KOPT-K1 (cell line): ENCODE results near the gene PTMS.

Experiments
- H3K27ac ChIP-seq: fragments of 200-600 bp; sonication (generic); 2 replicates; pipeline ENCODE4 v1.5.1; 2016; ENCODE audit warnings: antibody characterized with exemption, mild to moderate bottlenecking, low read depth, low read length; ENCODE audit not compliant: poor library complexity, severe bottlenecking
- H3K36me3 ChIP-seq: fragments of 200-600 bp; sonication (generic); 2 replicates; pipeline ENCODE4 v1.5.1; 2017; ENCODE audit warnings: antibody characterized with exemption, mild to moderate bottlenecking, low read length, moderate library complexity; ENCODE audit not compliant: insufficient read depth
- H3K9me3 ChIP-seq: fragments of 200-600 bp; sonication (generic); 2 replicates; pipeline ENCODE4 v1.5.1; 2017; ENCODE audit warnings: antibody characterized with exemption, low read length, mild to moderate bottlenecking; ENCODE audit not compliant: insufficient read depth, poor library complexity, severe bottlenecking

PTMS gene

GRCh38 chr12:6786416-6787094 is 20.4 kb downstream of the PTMS start:
- Histone ChIP-seq H3K27ac (peak overlapping the region; percentile 62), H3K9me3 (no peaks in the 10 kb centered on the region), H3K36me3 (no peaks in the 10 kb centered on the region)

DNA sequence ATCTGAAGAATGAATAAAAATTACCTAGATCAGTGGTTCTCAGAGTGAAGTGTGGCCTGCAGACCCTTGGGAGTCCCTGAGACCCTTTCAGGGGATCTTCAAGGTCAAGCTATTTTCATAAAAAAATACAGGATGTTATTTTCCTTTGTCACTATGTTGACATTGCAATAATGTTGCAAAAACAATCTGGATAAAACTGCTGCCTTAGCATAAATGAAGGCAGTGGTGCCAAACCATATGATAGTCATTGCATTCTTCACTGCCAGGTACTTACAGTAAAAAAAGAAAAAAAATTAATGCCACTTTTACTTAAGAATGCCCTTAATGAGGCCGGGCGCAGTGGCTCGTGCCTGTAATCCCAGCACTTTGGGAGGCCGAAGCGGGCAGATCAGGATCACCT is 21.1 kb downstream of the PTMS start:
- Histone ChIP-seq H3K9me3 (no peaks in the 10 kb centered on the region), H3K36me3 (no peaks in the 10 kb centered on the region), H3K27ac (peak overlapping the region; percentile 62)

DNA sequence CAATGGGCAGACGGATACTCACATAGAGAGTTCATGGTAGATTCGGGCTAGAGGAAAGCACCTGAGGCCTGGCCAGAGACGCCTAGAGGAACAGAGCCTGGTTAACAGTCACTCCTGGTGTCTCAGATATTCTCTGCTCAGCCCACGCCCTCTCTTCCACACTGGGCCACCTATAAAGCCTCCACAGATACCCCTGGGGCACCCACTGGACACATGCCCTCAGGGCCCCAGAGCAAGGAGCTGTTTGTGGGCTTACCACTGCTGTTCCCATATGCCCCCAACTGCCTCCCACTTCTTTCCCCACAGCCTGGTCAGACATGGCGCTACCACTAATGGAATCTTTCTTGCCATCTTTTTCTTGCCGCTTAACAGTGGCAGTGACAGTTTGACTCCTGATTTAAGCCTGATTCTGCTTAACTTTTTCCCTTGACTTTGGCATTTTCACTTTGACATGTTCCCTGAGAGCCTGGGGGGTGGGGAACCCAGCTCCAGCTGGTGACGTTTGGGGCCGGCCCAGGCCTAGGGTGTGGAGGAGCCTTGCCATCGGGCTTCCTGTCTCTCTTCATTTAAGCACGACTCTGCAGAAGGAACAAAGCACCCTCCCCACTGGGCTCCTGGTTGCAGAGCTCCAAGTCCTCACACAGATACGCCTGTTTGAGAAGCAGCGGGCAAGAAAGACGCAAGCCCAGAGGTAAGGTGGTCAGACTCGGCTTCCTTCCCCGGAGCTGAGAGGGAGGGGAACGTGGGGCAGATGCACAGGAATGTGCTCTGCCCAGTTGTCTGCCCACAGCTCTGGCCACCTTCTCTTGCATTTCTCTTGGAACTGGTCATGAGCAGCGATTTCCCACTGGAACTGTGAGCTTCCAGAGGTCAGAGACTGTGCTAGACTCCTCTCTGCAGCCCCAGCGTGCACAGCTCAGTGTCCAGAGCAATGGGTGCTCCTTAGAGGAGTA is 23.1 kb downstream of the PTMS start, which contains the start of gene CD4:
Gene CD4 (plus strand): TSS at position 557 of the 953 bp plus-strand sequence. CDS start 10,611 bp downstream, outside the sequence.
- Histone ChIP-seq H3K36me3 (no peaks in the 10 kb centered on the region), H3K27ac (peak within 1 kb of the TSS; percentile 41), H3K9me3 (no peaks in the 10 kb centered on the region)

GRCh38 chr12:6790496-6791150 is 24.5 kb downstream of the PTMS start:
- Histone ChIP-seq H3K36me3 (no peaks in the 10 kb centered on the region), H3K9me3 (no peaks in the 10 kb centered on the region), H3K27ac (no peak overlapping the region)

GRCh38 chr12:6791931-6792520 is 25.9 kb downstream of the PTMS start:
- H3K27ac ChIP-seq = no peak overlapping the region
- no peaks in the 10 kb centered on the region for H3K9me3 ChIP-seq
- no peaks in the 10 kb centered on the region for H3K36me3 ChIP-seq

DNA sequence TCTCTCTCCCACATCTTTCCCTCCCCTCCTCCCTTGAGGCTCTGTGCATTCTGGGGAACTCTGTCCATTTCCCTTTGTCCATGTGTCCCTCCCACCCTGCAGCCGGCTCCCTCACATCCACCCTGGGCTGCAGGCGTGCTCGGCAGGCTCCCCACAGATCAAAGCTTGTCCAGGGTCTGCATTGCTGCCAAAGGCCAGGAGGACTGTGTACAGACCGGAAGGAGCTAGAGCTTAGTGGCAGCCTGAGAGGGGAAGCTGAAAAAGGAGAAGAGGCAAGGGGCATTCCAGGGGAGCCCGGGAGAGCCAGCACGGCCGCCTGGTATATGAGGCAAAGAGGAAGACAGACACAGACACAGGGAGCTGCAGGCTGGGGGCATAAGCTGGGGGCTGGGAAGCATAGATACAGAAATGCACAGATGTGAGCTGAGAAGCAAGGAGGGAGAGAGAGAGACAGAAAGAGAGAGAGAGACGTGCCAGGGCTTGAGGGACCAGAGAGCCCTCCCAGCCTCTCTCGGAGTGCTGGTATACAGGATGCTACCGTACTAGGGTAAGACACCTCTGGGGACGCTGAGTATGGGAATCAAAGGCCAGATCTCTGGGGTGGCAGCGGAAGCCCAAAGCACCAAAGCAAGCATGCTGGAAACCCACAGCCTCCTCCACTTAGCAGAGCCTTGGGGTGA is 26.5 kb downstream of the PTMS start:
- Histone ChIP-seq H3K36me3 (no peaks in the 10 kb centered on the region), H3K9me3 (no peaks in the 10 kb centered on the region), H3K27ac (no peak overlapping the region)

GRCh38 chr12:6795088-6795487 is 28.9 kb downstream of the PTMS start:
- Histone ChIP-seq H3K27ac (no peak overlapping the region), H3K36me3 (no peaks in the 10 kb centered on the region), H3K9me3 (no peaks in the 10 kb centered on the region)

DNA sequence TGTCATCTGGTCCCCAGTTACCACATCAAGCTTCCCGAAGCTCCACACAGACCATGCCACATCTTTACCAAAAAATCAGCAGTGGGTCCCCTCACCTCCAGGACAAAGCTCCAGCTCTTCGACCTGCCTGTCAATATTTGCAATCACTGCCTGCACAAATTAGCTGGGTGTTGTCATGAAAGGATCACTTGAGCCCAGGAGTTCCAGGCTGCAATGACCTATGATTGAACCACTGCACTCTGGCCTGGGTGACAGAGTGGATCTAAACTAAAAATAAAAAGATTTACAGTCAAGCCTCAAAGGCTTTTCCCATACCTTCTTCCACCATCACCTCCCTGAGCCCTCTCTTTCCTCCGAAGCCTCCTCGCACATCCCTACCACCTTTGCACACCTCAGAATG is 30.4 kb downstream of the PTMS start:
- Histone ChIP-seq H3K9me3 (no peaks in the 10 kb centered on the region), H3K27ac (no peak overlapping the region), H3K36me3 (no peaks in the 10 kb centered on the region)

- no peaks in the 10 kb centered on the region for H3K9me3 ChIP-seq
- no peak overlapping the region for H3K27ac ChIP-seq
- no peaks in the 10 kb centered on the region; the same call in 1 of the 2 replicates for H3K36me3 ChIP-seq
Observed at GRCh38 chr12:6799147-6799546, 33.0 kb downstream of the PTMS start.

DNA sequence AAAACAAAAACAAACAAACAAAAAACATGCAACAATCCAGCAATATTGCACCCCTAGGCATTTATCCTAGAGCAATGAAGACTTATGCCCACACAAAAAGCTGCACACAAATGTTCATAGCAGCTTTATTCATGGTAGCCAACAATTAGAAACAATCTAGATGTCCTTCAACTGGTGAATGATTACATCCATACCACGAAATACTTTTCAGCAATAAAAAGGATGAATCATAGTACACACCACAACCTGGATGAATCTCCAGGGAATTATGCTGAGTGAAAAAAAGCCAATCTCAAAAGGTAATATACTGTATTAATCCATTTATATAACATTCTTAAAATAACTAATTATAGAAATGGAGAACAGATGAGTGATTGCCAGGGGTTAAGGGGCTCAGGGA is 41.0 kb downstream of the PTMS start:
- H3K9me3 ChIP-seq = no peaks in the 10 kb centered on the region
- H3K36me3 ChIP-seq = no peaks in the 10 kb centered on the region; the same call in 1 of the 2 replicates
- no peak overlapping the region for H3K27ac ChIP-seq

DNA sequence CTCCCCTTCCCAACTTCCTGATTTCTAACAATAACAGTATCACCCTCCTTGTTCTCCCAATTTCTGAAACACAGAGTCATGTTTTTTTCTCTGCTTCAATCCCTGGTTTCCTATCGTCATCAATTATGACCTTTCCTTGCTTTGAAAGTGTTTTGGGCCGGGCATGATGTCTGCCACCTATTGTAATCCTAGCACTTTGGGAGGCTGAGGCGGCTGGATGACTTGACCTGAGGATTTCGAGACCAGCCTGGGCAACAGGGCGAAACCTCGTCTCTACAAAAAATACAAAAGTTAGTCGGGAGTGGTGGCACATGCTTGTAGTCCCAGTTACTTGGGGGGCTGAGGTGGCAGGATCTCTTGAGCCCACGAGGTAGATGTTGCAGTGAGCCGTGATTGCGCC is 42.9 kb downstream of the PTMS start:
- Histone ChIP-seq H3K9me3 (no peaks in the 10 kb centered on the region), H3K36me3 (no peaks in the 10 kb centered on the region; the same call in 1 of the 2 replicates), H3K27ac (no peak overlapping the region)

DNA sequence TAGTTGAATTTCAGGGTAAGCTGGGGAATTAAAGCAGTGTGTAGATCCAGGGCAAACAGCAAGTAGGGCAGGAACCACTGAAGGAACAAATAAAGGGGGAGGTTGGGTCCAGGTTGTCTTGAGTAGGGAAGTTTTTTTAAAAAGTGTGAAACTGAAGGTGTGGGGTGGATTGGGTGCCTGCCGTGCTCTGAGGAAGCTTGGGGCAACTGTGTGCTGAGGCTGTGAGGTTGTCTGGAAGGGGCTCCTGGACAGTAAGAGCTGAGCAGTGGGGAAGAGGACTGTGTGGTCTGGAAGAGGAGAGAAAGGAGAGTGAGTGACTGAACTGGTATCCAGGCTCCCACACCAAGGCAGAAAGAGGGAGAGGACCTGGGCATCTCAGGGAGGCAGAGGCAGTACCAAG is 44.6 kb downstream of the PTMS start:
- Histone ChIP-seq H3K36me3 (no peaks in the 10 kb centered on the region), H3K27ac (no peak overlapping the region), H3K9me3 (no peaks in the 10 kb centered on the region)

- no peak overlapping the region for H3K27ac ChIP-seq
- H3K9me3 ChIP-seq = no peaks in the 10 kb centered on the region
- H3K36me3 ChIP-seq = no peaks in the 10 kb centered on the region
Observed at GRCh38 chr12:6813363-6813762, 47.2 kb downstream of the PTMS start.

DNA sequence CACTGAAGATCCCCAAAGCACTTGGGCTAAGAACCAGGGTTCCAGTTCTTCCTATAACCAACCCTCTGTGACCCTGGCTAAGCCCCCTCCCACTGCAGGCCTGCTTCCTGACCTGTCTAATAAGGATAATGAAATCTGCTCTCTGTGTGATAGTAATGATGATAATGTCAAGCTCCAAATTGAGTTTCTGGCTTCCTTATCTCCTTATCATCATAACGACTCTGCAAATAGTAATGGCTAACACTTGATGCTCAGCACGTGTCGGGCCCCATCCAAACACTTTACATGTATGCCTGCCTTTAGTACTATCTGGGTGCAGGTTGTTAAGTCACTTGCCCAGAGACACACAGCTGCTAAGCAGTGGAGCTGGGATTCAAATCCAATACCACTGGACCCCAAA is 50.4 kb downstream of the PTMS start:
- H3K36me3 ChIP-seq = no peaks in the 10 kb centered on the region
- no peaks in the 10 kb centered on the region for H3K9me3 ChIP-seq
- H3K27ac ChIP-seq = no peak overlapping the region
